HepG2 (cell line): Measurements from ENCODE around the gene FAM83E. TPM values are rescaled to one million over a fixed set of nuclear protein-coding genes. Genes with fewer than 3 reads are reported as not detected.

Source experiments
- ARID4A ChIP-seq: sonication (generic); formaldehyde crosslinking; IDR thresholded peaks from 2 replicates; pipeline ENCODE4 v1.5.0; 2020; ENCODE audit warnings: mild to moderate bottlenecking, missing genetic modification reagents, borderline replicate concordance
- ATF4 ChIP-seq, 2 experiments: fragments of 450-650 bp in 1 of 2; sonication (generic) in 1 of 2; formaldehyde crosslinking; IDR thresholded peaks; 2 replicates each; pipeline versions ENCODE4 v1.5.0 to v1.8.0; 2020 to 2022; ENCODE audit warnings: mild to moderate bottlenecking in 1 of 2, missing genetic modification reagents in 1 of 2
- FOSL2 ChIP-seq: sonication (generic); formaldehyde crosslinking; IDR thresholded peaks from 2 replicates; pipeline ENCODE4 v1.4.0; 2020; ENCODE audit warnings: missing genetic modification reagents
- HMGXB4 ChIP-seq, 2 experiments: sonication (generic) in 1 of 2; formaldehyde crosslinking in 1 of 2; IDR thresholded peaks; 2 replicates each; pipeline versions ENCODE4 v1.4.0 to v1.6.1; 2018 to 2020; ENCODE audit warnings: missing genetic modification reagents in 2 of 2, borderline replicate concordance in 1 of 2, low read depth in 1 of 2, mild to moderate bottlenecking in 1 of 2, missing biosample characterization in 1 of 2
- HNF1B ChIP-seq: sonication (generic); formaldehyde crosslinking; IDR thresholded peaks from 2 replicates; pipeline ENCODE4 v1.5.1; 2020; ENCODE audit warnings: mild to moderate bottlenecking, moderate library complexity, missing genetic modification reagents
- KDM6A ChIP-seq: IDR thresholded peaks from 2 replicates; pipeline ENCODE4 v1.6.1; 2016; ENCODE audit warnings: low read depth
- MAX ChIP-seq: IDR thresholded peaks from 2 replicates; pipeline ENCODE4 v1.6.1; 2012; ENCODE audit warnings: inconsistent platforms
- MTA1 ChIP-seq: sonication (generic); formaldehyde crosslinking; IDR thresholded peaks from 2 replicates; pipeline ENCODE4 v1.4.0; 2020; ENCODE audit warnings: missing genetic modification reagents, mild to moderate bottlenecking, borderline replicate concordance
- NCOA1 ChIP-seq: sonication (generic); formaldehyde crosslinking; IDR thresholded peaks from 2 replicates; pipeline ENCODE4 v1.9.0; 2021; ENCODE audit warnings: missing genetic modification reagents
- RAD21 ChIP-seq: fragments of 450-650 bp; formaldehyde crosslinking; IDR thresholded peaks from 2 replicates; pipeline ENCODE4 v1.5.0; 2020; ENCODE audit warnings: mild to moderate bottlenecking
- RCOR2 ChIP-seq: IDR thresholded peaks from 2 replicates; pipeline ENCODE4 v1.6.1; 2016; ENCODE audit warnings: missing biosample characterization, missing genetic modification reagents
- SOX5 ChIP-seq: IDR thresholded peaks from 2 replicates; pipeline ENCODE4 v1.6.1; 2016; ENCODE audit warnings: borderline replicate concordance
- SRF ChIP-seq: IDR thresholded peaks from 2 replicates; pipeline ENCODE4 v1.6.1; 2011; ENCODE audit warnings: mild to moderate bottlenecking, low read depth, low read length, moderate library complexity
- UBTF ChIP-seq: sonication (generic); formaldehyde crosslinking; IDR thresholded peaks from 2 replicates; pipeline ENCODE4 v1.4.0; 2020; ENCODE audit warnings: mild to moderate bottlenecking, missing genetic modification reagents
- ZC3H13 ChIP-seq: sonication (generic); formaldehyde crosslinking; IDR thresholded peaks from 2 replicates; pipeline ENCODE4 v1.8.1; 2023; ENCODE audit warnings: mild to moderate bottlenecking, missing genetic modification reagents, moderate library complexity
- ZFP90 ChIP-seq: sonication (generic); formaldehyde crosslinking; IDR thresholded peaks from 2 replicates; pipeline ENCODE4 v1.8.0; 2022; ENCODE audit warnings: missing genetic modification reagents, mild to moderate bottlenecking, inconsistent platforms, borderline replicate concordance
- ZNF768 ChIP-seq: sonication (generic); formaldehyde crosslinking; IDR thresholded peaks from 2 replicates; pipeline ENCODE4 v1.4.0; 2020; ENCODE audit warnings: missing genetic modification reagents
- polyA plus RNA-seq, 8 experiments: library from polyadenylated mRNA; depleted of rRNA in 3 of 8; stranded (reverse) in 7 of 8; unstranded in 1 of 8; fragments of >200 nt; fragmentation: Illumina TruSeq in 4 of 8; extraction: Trizol in 4 of 8; gene quantifications; 2 replicates each; pipeline versions ENCODE4 v1.2.1 to v1.2.3, GENCODE V29; 2011 to 2016; ENCODE audit warnings: low read depth in 4 of 8, missing spikeins in 1 of 8, mixed read lengths in 1 of 8; ENCODE audit not compliant: insufficient read depth in 1 of 8
- total RNA-seq, 5 experiments: library from RNA; depleted of rRNA; stranded (reverse); fragments of >200 nt; fragmentation: Illumina TruSeq; extraction: Trizol; gene quantifications; 2 replicates each; pipeline ENCODE4 v1.2.3, GENCODE V29; 2016; ENCODE audit warnings: low read depth in 1 of 5

Gene FAM83E
- total and polyA plus RNA-seq, 2 of the 13 experiments (the other 11 are each of a cell fraction or from before 2014, with no cell fraction given): 0.18 to 0.60 TPM

- TF ChIP-seq ATF4 (CRISPR knock-in tag; IDR thresholded peaks at IDR 0.05) (no peak), ZFP90 (CRISPR knock-in tag) (no peak), MTA1 (CRISPR knock-in tag) (peak; percentile 35; the same call in 1 of the 2 replicates), ZNF768 (CRISPR knock-in tag) (peak; percentile 13; the same call in 1 of the 2 replicates), RCOR2 (CRISPR knock-in tag) (0 out of 2 replicates have a peak, but pooled peaks have one; percentile 32), SRF (no peak), NCOA1 (no peak), MAX (peak; percentile 69), UBTF (CRISPR knock-in tag) (peak; percentile 14; the same call in 1 of the 2 replicates), KDM6A (CRISPR knock-in tag) (no peak), HMGXB4 (CRISPR knock-in tag; IDR thresholded peaks at IDR 0.05; ENCODE audit: borderline replicate concordance in 1 of 2, low read depth in 1 of 2) (peak; percentile 53 to 70; a peak in 1 of 4 replicates), HNF1B (peak; percentile 46; the same call in 1 of the 2 replicates), SOX5 (CRISPR knock-in tag) (0 out of 2 replicates have a peak, but pooled peaks have one; percentile 23), ARID4A (CRISPR knock-in tag) (peak; percentile 38; the same call in 1 of the 2 replicates), RAD21 (CRISPR knock-in tag) (peak; percentile 88), ZC3H13 (0 out of 2 replicates have a peak, but pooled peaks have one; percentile 14), FOSL2 (CRISPR knock-in tag) (peak; percentile 54; the same call in 1 of the 2 replicates)
Measured at GRCh38 chr19:48646001-48646721, 31.3 kb upstream of the FAM83E start, which contains the start of gene CA11 (continued).
